B cell (primary cell): ENCODE data around the gene DOCK3.

Experiments
- EZH2 ChIP-seq: IDR thresholded peaks from 2 replicates; pipeline ENCODE4 v1.6.1; 2012; ENCODE audit warnings: borderline replicate concordance, low read depth, mild to moderate bottlenecking, moderate library complexity, low read length; ENCODE audit not compliant: insufficient read depth, poor library complexity, severe bottlenecking
- TF ChIP-seq, protein P1 (sequence below): fragments of 200-600 bp; IDR thresholded peaks from one replicate; pipeline ENCODE4 v1.8.0; 2022; ENCODE audit warnings: antibody characterized with exemption, mild to moderate bottlenecking

DNA sequence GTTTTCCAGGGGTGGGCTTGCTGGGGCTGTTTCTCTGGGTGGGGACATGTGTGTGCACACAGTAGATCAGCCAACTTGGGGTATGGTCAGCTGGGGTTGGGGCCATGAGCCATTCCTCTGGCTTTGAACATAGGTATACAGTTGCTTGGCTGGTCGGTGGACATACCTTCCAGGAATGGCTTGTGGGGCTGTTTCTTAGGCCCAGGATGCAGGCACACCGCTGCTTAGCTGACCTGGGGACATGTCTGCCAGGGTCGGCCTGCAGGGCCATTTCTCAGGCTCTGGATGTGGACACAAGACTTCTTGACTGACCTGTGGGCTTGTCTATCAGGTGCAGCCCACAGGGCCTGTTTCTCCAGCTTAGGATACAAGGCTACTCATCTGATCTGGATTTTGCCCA, 130.6 kb downstream of the DOCK3 start:
- TF ChIP-seq, protein P1, sequence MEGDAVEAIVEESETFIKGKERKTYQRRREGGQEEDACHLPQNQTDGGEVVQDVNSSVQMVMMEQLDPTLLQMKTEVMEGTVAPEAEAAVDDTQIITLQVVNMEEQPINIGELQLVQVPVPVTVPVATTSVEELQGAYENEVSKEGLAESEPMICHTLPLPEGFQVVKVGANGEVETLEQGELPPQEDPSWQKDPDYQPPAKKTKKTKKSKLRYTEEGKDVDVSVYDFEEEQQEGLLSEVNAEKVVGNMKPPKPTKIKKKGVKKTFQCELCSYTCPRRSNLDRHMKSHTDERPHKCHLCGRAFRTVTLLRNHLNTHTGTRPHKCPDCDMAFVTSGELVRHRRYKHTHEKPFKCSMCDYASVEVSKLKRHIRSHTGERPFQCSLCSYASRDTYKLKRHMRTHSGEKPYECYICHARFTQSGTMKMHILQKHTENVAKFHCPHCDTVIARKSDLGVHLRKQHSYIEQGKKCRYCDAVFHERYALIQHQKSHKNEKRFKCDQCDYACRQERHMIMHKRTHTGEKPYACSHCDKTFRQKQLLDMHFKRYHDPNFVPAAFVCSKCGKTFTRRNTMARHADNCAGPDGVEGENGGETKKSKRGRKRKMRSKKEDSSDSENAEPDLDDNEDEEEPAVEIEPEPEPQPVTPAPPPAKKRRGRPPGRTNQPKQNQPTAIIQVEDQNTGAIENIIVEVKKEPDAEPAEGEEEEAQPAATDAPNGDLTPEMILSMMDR, result no peak
- no peak for TF ChIP-seq EZH2
